ENCODE measurements around the gene CYSTM1. TPM values are rescaled to one million over a fixed set of nuclear protein-coding genes. Genes with fewer than 3 reads are reported as not detected.

CYSTM1 gene
- total RNA-seq, 2 experiments from 2014 or later = 21.4 to 36.7 TPM

DNA sequence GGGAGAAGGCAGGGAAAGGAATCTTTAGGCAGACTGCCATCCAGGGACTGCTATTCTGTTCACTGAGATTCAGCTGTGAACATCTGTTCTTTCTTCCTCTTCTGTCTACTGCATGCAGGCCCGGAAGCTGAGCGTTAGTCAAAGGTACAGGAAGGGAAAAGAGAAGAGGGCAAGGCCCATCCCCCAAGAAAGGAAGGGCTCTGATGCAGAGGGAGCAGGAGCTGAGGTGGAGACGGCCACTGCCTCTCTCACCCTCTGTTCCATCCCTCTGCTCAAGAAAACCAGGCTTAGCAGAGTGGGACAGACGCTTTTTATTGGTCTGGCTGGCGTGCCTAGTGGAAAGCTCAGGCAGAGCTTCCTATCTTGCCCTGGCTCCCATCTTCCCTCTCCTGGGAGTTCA is 70.4 kb downstream of the CYSTM1 start:
- Histone ChIP-seq H3K79me2 (ENCODE audit: insufficient read depth, low read depth, low read length) (no peaks in the 10 kb centered on the region), H3K27ac (ENCODE audit: low read depth, low read length, poor library complexity, severe bottlenecking) (peak overlapping the region; percentile 70), H3K4me1 (ENCODE audit: insufficient read depth, low read length, poor library complexity, severe bottlenecking) (peaks cover 52% of the 10 kb centered on the region), H4K20me1 (ENCODE audit: insufficient read depth, low read length) (no peaks in the 10 kb centered on the region), H3K4me3 (ENCODE audit: low read depth, low read length, poor library complexity, severe bottlenecking) (peak overlapping the region; percentile 46), H3K4me2 (ENCODE audit: low read length) (peak overlapping the region; percentile 55), H3K9me2 (ENCODE audit: insufficient read depth, low read length) (no peaks in the 10 kb centered on the region), H2AFZ (ENCODE audit: low read length) (no peak overlapping the region; the same call in 1 of the 2 replicates), H3K9me3 (ENCODE audit: low read length) (no peaks in the 10 kb centered on the region), H3K36me3 (ENCODE audit: insufficient read depth, low read length) (peaks cover 28% of the 10 kb centered on the region)
- intact Hi-C loops (cut with micrococcal nuclease; ENCODE audit: unreplicated experiment) = loop anchor here (2.0 to 10.0 kb wide), 3 partner anchors 39 to 389 kb away; partner anchors contain the start of genes CD14, SRA1 and TMCO6
- ChIA-PET CTCF (ENCODE audit: unreplicated experiment) (interaction anchor here (1.0 to 7.1 kb wide), 5 partner anchors 12 to 105 kb away, joined by 3 to 99 read pairs (median 13); partner anchors contain the start of gene HBEGF), POLR2A (interaction anchor here (0.9 to 5.6 kb wide), 15 partner anchors 9 to 156 kb away, joined by 3 to 58 read pairs (median 5); partner anchors contain the start of genes ANKHD1, HBEGF and PFDN1)
- TF ChIP-seq, protein P1, sequence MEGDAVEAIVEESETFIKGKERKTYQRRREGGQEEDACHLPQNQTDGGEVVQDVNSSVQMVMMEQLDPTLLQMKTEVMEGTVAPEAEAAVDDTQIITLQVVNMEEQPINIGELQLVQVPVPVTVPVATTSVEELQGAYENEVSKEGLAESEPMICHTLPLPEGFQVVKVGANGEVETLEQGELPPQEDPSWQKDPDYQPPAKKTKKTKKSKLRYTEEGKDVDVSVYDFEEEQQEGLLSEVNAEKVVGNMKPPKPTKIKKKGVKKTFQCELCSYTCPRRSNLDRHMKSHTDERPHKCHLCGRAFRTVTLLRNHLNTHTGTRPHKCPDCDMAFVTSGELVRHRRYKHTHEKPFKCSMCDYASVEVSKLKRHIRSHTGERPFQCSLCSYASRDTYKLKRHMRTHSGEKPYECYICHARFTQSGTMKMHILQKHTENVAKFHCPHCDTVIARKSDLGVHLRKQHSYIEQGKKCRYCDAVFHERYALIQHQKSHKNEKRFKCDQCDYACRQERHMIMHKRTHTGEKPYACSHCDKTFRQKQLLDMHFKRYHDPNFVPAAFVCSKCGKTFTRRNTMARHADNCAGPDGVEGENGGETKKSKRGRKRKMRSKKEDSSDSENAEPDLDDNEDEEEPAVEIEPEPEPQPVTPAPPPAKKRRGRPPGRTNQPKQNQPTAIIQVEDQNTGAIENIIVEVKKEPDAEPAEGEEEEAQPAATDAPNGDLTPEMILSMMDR (conservative IDR thresholded peaks at IDR 0.05; ENCODE audit: low read length) = no peak
- TF ChIP-seq EZH2phosphoT487 (IDR thresholded peaks at IDR 0.05; ENCODE audit: borderline replicate concordance, low read depth, low read length) = no peak
- DNase-seq (ENCODE audit: low spot score) = peak; percentile 79
- TSS peak; percentile 92 for BruUV-seq (replicated peaks)

DNA sequence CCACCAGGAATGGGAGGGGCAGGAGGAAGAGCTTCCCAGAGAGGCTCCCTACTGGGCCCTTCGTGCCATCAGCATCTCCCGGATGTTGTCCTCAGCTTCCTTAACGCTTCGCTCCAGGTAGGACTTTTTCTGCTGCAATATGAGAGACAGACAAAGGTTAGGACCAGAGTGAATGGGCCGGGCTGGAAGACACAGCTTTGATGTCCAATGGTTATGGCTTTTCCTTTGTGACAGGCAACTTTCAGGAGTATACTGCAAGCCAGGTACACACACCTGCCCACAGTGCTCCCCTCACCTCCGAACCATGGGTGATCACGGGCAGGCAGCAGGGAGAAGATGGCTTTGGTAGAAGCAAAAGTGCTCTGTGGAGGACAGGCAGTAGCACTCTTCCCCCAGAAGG is 70.9 kb downstream of the CYSTM1 start:
- TF ChIP-seq, protein P1 (conservative IDR thresholded peaks at IDR 0.05; ENCODE audit: low read length) = no peak
- TF ChIP-seq EZH2phosphoT487 (IDR thresholded peaks at IDR 0.05; ENCODE audit: borderline replicate concordance, low read depth, low read length) = no peak
- Histone ChIP-seq H2AFZ (ENCODE audit: low read length) (no peak overlapping the region; the same call in 1 of the 2 replicates), H3K79me2 (ENCODE audit: insufficient read depth, low read depth, low read length) (no peaks in the 10 kb centered on the region), H3K4me2 (ENCODE audit: low read length) (peak overlapping the region; percentile 55), H4K20me1 (ENCODE audit: insufficient read depth, low read length) (no peaks in the 10 kb centered on the region), H3K9me3 (ENCODE audit: low read length) (no peaks in the 10 kb centered on the region), H3K27ac (ENCODE audit: low read depth, low read length, poor library complexity, severe bottlenecking) (peak overlapping the region; percentile 70), H3K4me1 (ENCODE audit: insufficient read depth, low read length, poor library complexity, severe bottlenecking) (peaks cover 58% of the 10 kb centered on the region), H3K9me2 (ENCODE audit: insufficient read depth, low read length) (no peaks in the 10 kb centered on the region), H3K36me3 (ENCODE audit: insufficient read depth, low read length) (peaks cover 34% of the 10 kb centered on the region), H3K4me3 (ENCODE audit: low read depth, low read length, poor library complexity, severe bottlenecking) (peak overlapping the region; percentile 46)
- ChIA-PET POLR2A (interaction anchor here (1.0 to 5.6 kb wide), 13 partner anchors 10 to 155 kb away, joined by 3 to 58 read pairs (median 5); partner anchors contain the start of genes ANKHD1, HBEGF and PFDN1), CTCF (ENCODE audit: unreplicated experiment) (interaction anchor here (0.9 to 7.1 kb wide), 6 partner anchors 11 to 114 kb away, joined by 3 to 99 read pairs (median 8); partner anchors contain the start of genes HBEGF and SLC4A9)
- intact Hi-C loops (cut with micrococcal nuclease; ENCODE audit: unreplicated experiment) = loop anchor here (2.0 to 10.0 kb wide), 3 partner anchors 39 to 389 kb away; partner anchors contain the start of genes CD14, SRA1 and TMCO6
- BruUV-seq (replicated peaks) = no TSS peak
- no peak for DNase-seq (ENCODE audit: low spot score)
